Measurements from ENCODE around the gene ZNF783.
"Not testable (repeated sequence)": the region's sequence is repeated elsewhere in the genome, so short reads cannot be mapped to it uniquely, and the experiment has no call there.

Gene ZNF783

GRCh38 chr7:149257146-149257545 lies 4.8 kb upstream of the ZNF783 start:
- H3K36me3 ChIP-seq (ENCODE audit: control insufficient read depth in 4 of 4, insufficient read depth in 4 of 4, low read length in 3 of 4) = peaks cover 18 to 39% (median 33%) of the 10 kb centered on the region in 4 experiments
- 95% methylated on average over 2 of the region's 2 CpGs for whole genome bisulfite sequencing (ENCODE audit: insufficient coverage)
- no peaks in the 10 kb centered on the region for H3K9me3 ChIP-seq (ENCODE audit: control extremely low read depth in 1 of 5, control insufficient read depth in 4 of 5, insufficient read depth in 2 of 5, low read depth in 1 of 5, low read length in 4 of 5)
- H3K4me1 ChIP-seq (ENCODE audit: control extremely low read depth in 1 of 4, control insufficient read depth in 4 of 4, insufficient read depth in 4 of 4, low read length in 3 of 4) = peaks cover 0 to 9% (median 6%) of the 10 kb centered on the region in 4 experiments
- ChIA-PET CTCF (interaction anchor here (0.8 kb wide), 1 partner anchor 16 kb away, joined by 3 read pairs; no protein-coding TSS in a partner anchor), POLR2A (no interaction called here)
- no peaks in the 10 kb centered on the region for H3K27me3 ChIP-seq (replicated peaks in 2 of 5; ENCODE audit: control insufficient read depth in 4 of 5, insufficient read depth in 5 of 5, low read length in 4 of 5)
- H3K4me3 ChIP-seq (ENCODE audit: control insufficient read depth in 1 of 7, extremely low read depth in 1 of 7, insufficient read depth in 4 of 7, low read depth in 2 of 7, low read length in 6 of 7) = no peak overlapping the region
- DNase-seq = no peak
- no peak overlapping the region for H3K27ac ChIP-seq (ENCODE audit: insufficient read depth in 1 of 2, low read depth in 1 of 2, low read length in 2 of 2, poor library complexity in 1 of 2, severe bottlenecking in 2 of 2)

- WGBS (ENCODE audit: insufficient coverage) = 4% methylated on average over 13 of the region's 16 CpGs
- Histone ChIP-seq H3K27ac (ENCODE audit: insufficient read depth in 1 of 2, low read depth in 1 of 2, low read length in 2 of 2, poor library complexity in 1 of 2, severe bottlenecking in 2 of 2) (peak overlapping the region in 1 of 2 experiments; percentile 64), H3K27me3 (replicated peaks in 2 of 5; ENCODE audit: control insufficient read depth in 4 of 5, insufficient read depth in 5 of 5, low read length in 4 of 5) (no peaks in the 10 kb centered on the region), H3K36me3 (ENCODE audit: control insufficient read depth in 4 of 4, insufficient read depth in 4 of 4, low read length in 3 of 4) (peaks cover 0 to 18% (median 14%) of the 10 kb centered on the region in 4 experiments), H3K9me3 (ENCODE audit: control extremely low read depth in 1 of 5, control insufficient read depth in 4 of 5, insufficient read depth in 2 of 5, low read depth in 1 of 5, low read length in 4 of 5) (no peaks in the 10 kb centered on the region), H3K4me3 (ENCODE audit: control insufficient read depth in 1 of 7, extremely low read depth in 1 of 7, insufficient read depth in 4 of 7, low read depth in 2 of 7, low read length in 6 of 7) (peak overlapping the region; percentile 31 to 80 (median 57)), H3K4me1 (ENCODE audit: control extremely low read depth in 1 of 4, control insufficient read depth in 4 of 4, insufficient read depth in 4 of 4, low read length in 3 of 4) (peaks cover 0 to 16% (median 13%) of the 10 kb centered on the region in 4 experiments)
- CTCF ChIA-PET = interaction anchor here (1.0 to 2.4 kb wide), 9 partner anchors 9 to 161 kb away, joined by 3 to 13 read pairs (median 4); partner anchors contain the start of gene ZNF398
- DNase-seq = peak in 2 of 3 donors; percentile 45 to 60
- POLR2A ChIA-PET = interaction anchor here (0.7 to 1.0 kb wide), 2 partner anchors 22 to 1220 kb away, joined by 3 to 5 read pairs; partner anchors contain the start of gene ZNF212
Measured at GRCh38 chr7:149261316-149261828, 624 bp upstream of the ZNF783 start.

GRCh38 chr7:149266451-149266850 lies 4.5 kb downstream of the ZNF783 start:
- Histone ChIP-seq H3K4me1 (ENCODE audit: control extremely low read depth in 1 of 4, control insufficient read depth in 4 of 4, insufficient read depth in 4 of 4, low read length in 3 of 4) (peaks cover 0 to 12% (median 10%) of the 10 kb centered on the region in 4 experiments), H3K27me3 (replicated peaks in 2 of 5; ENCODE audit: control insufficient read depth in 4 of 5, insufficient read depth in 5 of 5, low read length in 4 of 5) (no peaks in the 10 kb centered on the region), H3K27ac (ENCODE audit: insufficient read depth in 1 of 2, low read depth in 1 of 2, low read length in 2 of 2, poor library complexity in 1 of 2, severe bottlenecking in 2 of 2) (no peak overlapping the region), H3K36me3 (ENCODE audit: control insufficient read depth in 4 of 4, insufficient read depth in 4 of 4, low read length in 3 of 4) (peaks cover 11 to 49% (median 27%) of the 10 kb centered on the region in 4 experiments), H3K9me3 (ENCODE audit: control extremely low read depth in 1 of 5, control insufficient read depth in 4 of 5, insufficient read depth in 2 of 5, low read depth in 1 of 5, low read length in 4 of 5) (no peaks in the 10 kb centered on the region), H3K4me3 (ENCODE audit: control insufficient read depth in 1 of 7, extremely low read depth in 1 of 7, insufficient read depth in 4 of 7, low read depth in 2 of 7, low read length in 6 of 7) (no peak overlapping the region)
- CTCF ChIA-PET = interaction anchor here (0.9 kb wide), 1 partner anchor 9 kb away, joined by 3 read pairs; no protein-coding TSS in a partner anchor
- DNase-seq = no peak
- 99% methylated on average over 16 of the region's 21 CpGs for WGBS (ENCODE audit: insufficient coverage)
- POLR2A ChIA-PET = no interaction called here

GRCh38 chr7:149267733-149268132 lies 5.7 kb downstream of the ZNF783 start:
- H3K27me3 ChIP-seq (replicated peaks in 2 of 5; ENCODE audit: control insufficient read depth in 4 of 5, insufficient read depth in 5 of 5, low read length in 4 of 5) = no peaks in the 10 kb centered on the region
- CTCF ChIA-PET = no interaction called here
- 100% methylated on average over 2 of the region's 8 CpGs for WGBS (ENCODE audit: insufficient coverage)
- peaks cover 11 to 58% (median 27%) of the 10 kb centered on the region in 4 experiments for H3K36me3 ChIP-seq (ENCODE audit: control insufficient read depth in 4 of 4, insufficient read depth in 4 of 4, low read length in 3 of 4)
- no peak overlapping the region for H3K27ac ChIP-seq (ENCODE audit: insufficient read depth in 1 of 2, low read depth in 1 of 2, low read length in 2 of 2, poor library complexity in 1 of 2, severe bottlenecking in 2 of 2)
- H3K4me3 ChIP-seq (ENCODE audit: control insufficient read depth in 1 of 7, extremely low read depth in 1 of 7, insufficient read depth in 4 of 7, low read depth in 2 of 7, low read length in 6 of 7) = no peak overlapping the region
- peaks cover 0 to 1% (median under 1%) of the 10 kb centered on the region in 4 experiments for H3K4me1 ChIP-seq (ENCODE audit: control extremely low read depth in 1 of 4, control insufficient read depth in 4 of 4, insufficient read depth in 4 of 4, low read length in 3 of 4)
- no peak for DNase-seq
- no peaks in the 10 kb centered on the region for H3K9me3 ChIP-seq (ENCODE audit: control extremely low read depth in 1 of 5, control insufficient read depth in 4 of 5, insufficient read depth in 2 of 5, low read depth in 1 of 5, low read length in 4 of 5)
- POLR2A ChIA-PET = no interaction called here

- POLR2A ChIA-PET; H3K27ac ChIP-seq (ENCODE audit: insufficient read depth in 1 of 2, low read depth in 1 of 2, low read length in 2 of 2, poor library complexity in 1 of 2, severe bottlenecking in 2 of 2); DNase-seq; H3K27me3 ChIP-seq (replicated peaks in 2 of 5; ENCODE audit: control insufficient read depth in 4 of 5, insufficient read depth in 5 of 5, low read length in 4 of 5); H3K4me3 ChIP-seq (ENCODE audit: control insufficient read depth in 1 of 7, extremely low read depth in 1 of 7, insufficient read depth in 4 of 7, low read depth in 2 of 7, low read length in 6 of 7); H3K9me3 ChIP-seq (ENCODE audit: control extremely low read depth in 1 of 5, control insufficient read depth in 4 of 5, insufficient read depth in 2 of 5, low read depth in 1 of 5, low read length in 4 of 5); H3K4me1 ChIP-seq (ENCODE audit: control extremely low read depth in 1 of 4, control insufficient read depth in 4 of 4, insufficient read depth in 4 of 4, low read length in 3 of 4): not testable (repeated sequence)
- 100% methylated on average over 5 of the region's 8 CpGs for WGBS (ENCODE audit: insufficient coverage)
- CTCF ChIA-PET = interaction anchor here (0.7 kb wide), 1 partner anchor 10 kb away, joined by 3 read pairs; no protein-coding TSS in a partner anchor
- peaks cover 18 to 67% (median 31%) of the 10 kb centered on the region in 4 experiments for H3K36me3 ChIP-seq (ENCODE audit: control insufficient read depth in 4 of 4, insufficient read depth in 4 of 4, low read length in 3 of 4)
Measured at GRCh38 chr7:149274424-149274823, 12.4 kb downstream of the ZNF783 start.

GRCh38 chr7:149277871-149278270 lies 15.9 kb downstream of the ZNF783 start:
- Histone ChIP-seq H3K4me3 (ENCODE audit: control insufficient read depth in 1 of 7, extremely low read depth in 1 of 7, insufficient read depth in 4 of 7, low read depth in 2 of 7, low read length in 6 of 7) (no peak overlapping the region), H3K9me3 (ENCODE audit: control extremely low read depth in 1 of 5, control insufficient read depth in 4 of 5, insufficient read depth in 2 of 5, low read depth in 1 of 5, low read length in 4 of 5) (no peaks in the 10 kb centered on the region), H3K36me3 (ENCODE audit: control insufficient read depth in 4 of 4, insufficient read depth in 4 of 4, low read length in 3 of 4) (peaks cover 16 to 72% (median 40%) of the 10 kb centered on the region in 4 experiments), H3K4me1 (ENCODE audit: control extremely low read depth in 1 of 4, control insufficient read depth in 4 of 4, insufficient read depth in 4 of 4, low read length in 3 of 4) (no peaks in the 10 kb centered on the region), H3K27ac (ENCODE audit: insufficient read depth in 1 of 2, low read depth in 1 of 2, low read length in 2 of 2, poor library complexity in 1 of 2, severe bottlenecking in 2 of 2) (no peak overlapping the region), H3K27me3 (replicated peaks in 2 of 5; ENCODE audit: control insufficient read depth in 4 of 5, insufficient read depth in 5 of 5, low read length in 4 of 5) (no peaks in the 10 kb centered on the region)
- ChIA-PET POLR2A (interaction anchor here (0.6 kb wide), 1 partner anchor 12 kb away, joined by 3 read pairs; no protein-coding TSS in a partner anchor), CTCF (interaction anchor here (0.6 to 1.2 kb wide), 2 partner anchors 15 to 152 kb away, joined by 4 read pairs; partner anchors contain the start of gene ZNF783)
- DNase-seq = no peak
- 98% methylated on average over 7 of the region's 9 CpGs for WGBS (ENCODE audit: insufficient coverage)

- CTCF ChIA-PET = interaction anchor here (1.2 kb wide), 1 partner anchor 16 kb away, joined by 4 read pairs; the partner anchor contains the start of gene ZNF783
- DNase-seq = no peak
- POLR2A ChIA-PET = no interaction called here
- Histone ChIP-seq H3K36me3 (ENCODE audit: control insufficient read depth in 4 of 4, insufficient read depth in 4 of 4, low read length in 3 of 4) (peaks cover 16 to 69% (median 37%) of the 10 kb centered on the region in 4 experiments), H3K4me3 (ENCODE audit: control insufficient read depth in 1 of 7, extremely low read depth in 1 of 7, insufficient read depth in 4 of 7, low read depth in 2 of 7, low read length in 6 of 7) (no peak overlapping the region), H3K27me3 (replicated peaks in 2 of 5; ENCODE audit: control insufficient read depth in 4 of 5, insufficient read depth in 5 of 5, low read length in 4 of 5) (no peaks in the 10 kb centered on the region), H3K4me1 (ENCODE audit: control extremely low read depth in 1 of 4, control insufficient read depth in 4 of 4, insufficient read depth in 4 of 4, low read length in 3 of 4) (no peaks in the 10 kb centered on the region), H3K9me3 (ENCODE audit: control extremely low read depth in 1 of 5, control insufficient read depth in 4 of 5, insufficient read depth in 2 of 5, low read depth in 1 of 5, low read length in 4 of 5) (no peaks in the 10 kb centered on the region), H3K27ac (ENCODE audit: insufficient read depth in 1 of 2, low read depth in 1 of 2, low read length in 2 of 2, poor library complexity in 1 of 2, severe bottlenecking in 2 of 2) (no peak overlapping the region)
- 99% methylated on average over 11 of the region's 11 CpGs for WGBS (ENCODE audit: insufficient coverage)
Measured at GRCh38 chr7:149278396-149278795, 16.4 kb downstream of the ZNF783 start.
